GM19324 (cell line): ENCODE data around the gene ZNF480.
"Not testable (repeated sequence)": the region's sequence is repeated elsewhere in the genome, so short reads cannot be mapped to it uniquely, and the experiment has no call there.

Experiments used
- ATAC-seq: cut with Tn5 transposase; IDR thresholded peaks from one replicate; pipeline ENCODE4 v1.9.1; 2021; ENCODE audit warnings: mild to moderate bottlenecking, moderate library complexity; ENCODE audit not compliant: unreplicated experiment, low FRiP score

ZNF480 gene

DNA sequence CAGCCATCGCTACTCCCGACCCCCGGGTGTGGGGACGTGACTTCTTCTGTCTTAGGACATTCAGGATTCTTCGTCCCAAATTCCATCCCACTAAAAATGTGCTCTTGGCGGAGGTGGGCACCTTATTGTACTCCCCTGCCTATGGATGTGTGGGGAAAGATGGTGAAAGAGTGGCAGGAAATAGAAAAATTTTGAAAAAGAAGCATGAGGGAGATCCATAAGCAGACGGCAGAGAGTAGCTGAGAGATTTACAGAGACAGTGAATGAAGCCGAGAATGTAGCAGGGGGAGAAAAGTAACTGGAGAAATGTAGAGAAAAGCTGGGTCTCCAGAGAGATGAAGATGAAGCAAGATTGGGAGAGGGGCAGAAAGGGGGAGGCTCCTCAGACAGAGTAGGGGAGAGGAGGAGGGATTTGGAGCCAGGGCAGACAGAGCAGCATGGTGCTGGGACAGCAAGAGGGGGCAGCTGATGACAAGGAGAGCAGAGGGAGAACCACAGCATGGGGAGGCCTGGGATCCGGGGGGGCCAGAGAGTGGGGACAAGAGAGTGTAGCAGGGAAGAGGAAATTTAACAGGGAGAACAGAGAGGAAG, 39.9 kb downstream of the ZNF480 start:
- ATAC-seq, result no peak

DNA sequence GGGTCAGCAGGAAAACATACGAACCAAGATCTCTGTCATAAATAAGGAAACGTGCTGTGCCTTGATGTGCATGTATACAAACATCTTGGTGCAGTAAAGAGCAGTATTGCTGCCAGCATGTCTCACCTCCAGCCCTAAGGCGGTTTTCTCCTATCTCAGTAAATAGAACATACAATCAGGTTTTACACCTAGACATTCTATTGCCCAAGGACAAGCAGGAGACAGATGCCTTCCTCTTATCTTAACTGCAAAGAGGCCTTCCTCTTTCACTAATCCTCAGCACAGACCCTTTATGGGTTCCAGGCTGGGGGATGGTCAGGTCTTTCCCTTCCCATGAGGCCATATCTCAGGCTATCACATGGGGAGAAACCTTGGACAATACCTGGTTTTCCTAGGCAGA, 42.1 kb downstream of the ZNF480 start:
- not testable (repeated sequence) for ATAC-seq

DNA sequence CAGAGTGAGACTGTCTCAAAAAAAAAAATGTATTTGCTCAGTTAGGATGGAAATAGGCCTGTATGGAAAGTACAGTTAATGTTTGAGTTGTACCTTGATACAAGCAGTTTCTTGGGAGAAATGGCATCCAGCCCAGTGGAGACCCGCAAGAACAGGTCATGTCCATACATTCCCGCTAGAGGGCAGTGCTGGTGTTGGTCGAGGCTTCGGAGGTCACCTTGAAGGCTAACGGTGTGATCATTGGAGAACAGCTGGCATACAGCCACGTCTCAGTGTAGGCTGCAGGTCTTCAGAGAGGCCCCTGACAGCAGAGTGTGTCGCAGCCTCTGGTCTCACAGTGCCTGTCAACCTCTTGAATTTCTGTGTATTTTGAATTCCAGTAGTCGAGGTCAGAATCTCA, 46.6 kb downstream of the ZNF480 start:
- ATAC-seq, result no peak

DNA sequence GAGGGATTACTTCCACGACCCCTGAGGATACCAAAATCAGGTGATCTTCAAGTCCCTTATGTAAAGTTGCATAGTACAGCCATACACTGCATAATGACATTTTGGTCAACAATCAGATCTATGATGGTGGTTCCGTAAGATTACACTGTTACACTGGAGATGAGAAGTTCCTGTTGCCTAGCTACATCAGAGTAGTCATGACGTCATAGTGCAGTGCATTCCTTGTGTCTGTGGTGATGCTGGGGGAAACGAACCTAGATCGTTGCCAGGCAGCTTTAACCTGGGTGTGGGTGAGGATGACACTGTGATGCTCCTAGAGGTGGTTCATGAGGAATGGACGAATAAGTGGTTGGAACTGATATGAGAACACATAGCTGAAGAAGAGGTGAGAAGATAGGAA, 48.2 kb downstream of the ZNF480 start:
- ATAC-seq, result no peak

DNA sequence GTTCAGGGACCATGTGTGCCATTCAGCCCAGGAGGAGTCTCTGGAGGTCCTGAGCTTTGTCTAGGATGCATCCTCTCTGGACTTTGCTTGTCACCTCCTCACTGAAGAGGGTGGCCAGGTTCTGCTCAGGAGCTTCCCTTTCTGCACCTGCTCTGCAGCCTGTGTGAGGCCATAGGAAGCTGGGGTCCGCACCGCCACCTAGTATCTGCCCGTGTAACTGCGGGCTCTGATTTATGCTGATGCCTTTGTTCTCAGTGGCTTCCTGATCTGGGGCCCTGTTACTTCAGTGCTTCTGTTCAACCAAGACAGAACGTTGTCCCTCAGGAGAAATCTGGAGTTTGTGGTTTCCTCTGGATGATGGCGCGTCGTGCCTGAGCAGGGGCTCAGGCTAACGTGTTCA, 54.5 kb downstream of the ZNF480 start:
- no peak for ATAC-seq

DNA sequence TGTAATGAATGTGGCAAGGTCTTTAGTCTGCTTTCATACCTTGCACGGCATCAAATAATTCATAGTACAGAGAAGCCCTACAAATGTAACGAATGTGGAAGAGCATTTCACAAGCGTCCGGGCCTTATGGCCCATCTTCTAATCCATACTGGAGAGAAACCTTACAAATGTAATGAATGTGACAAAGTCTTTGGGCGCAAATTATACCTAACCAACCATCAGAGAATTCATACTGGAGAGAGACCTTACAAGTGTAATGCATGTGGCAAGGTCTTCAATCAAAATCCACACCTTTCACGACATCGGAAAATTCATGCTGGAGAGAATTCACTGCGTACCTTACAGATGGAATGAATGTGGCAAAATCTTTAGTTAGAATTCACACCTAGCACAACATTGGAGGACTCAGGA, 69.5 kb downstream of the ZNF480 start:
- no peak for ATAC-seq

DNA sequence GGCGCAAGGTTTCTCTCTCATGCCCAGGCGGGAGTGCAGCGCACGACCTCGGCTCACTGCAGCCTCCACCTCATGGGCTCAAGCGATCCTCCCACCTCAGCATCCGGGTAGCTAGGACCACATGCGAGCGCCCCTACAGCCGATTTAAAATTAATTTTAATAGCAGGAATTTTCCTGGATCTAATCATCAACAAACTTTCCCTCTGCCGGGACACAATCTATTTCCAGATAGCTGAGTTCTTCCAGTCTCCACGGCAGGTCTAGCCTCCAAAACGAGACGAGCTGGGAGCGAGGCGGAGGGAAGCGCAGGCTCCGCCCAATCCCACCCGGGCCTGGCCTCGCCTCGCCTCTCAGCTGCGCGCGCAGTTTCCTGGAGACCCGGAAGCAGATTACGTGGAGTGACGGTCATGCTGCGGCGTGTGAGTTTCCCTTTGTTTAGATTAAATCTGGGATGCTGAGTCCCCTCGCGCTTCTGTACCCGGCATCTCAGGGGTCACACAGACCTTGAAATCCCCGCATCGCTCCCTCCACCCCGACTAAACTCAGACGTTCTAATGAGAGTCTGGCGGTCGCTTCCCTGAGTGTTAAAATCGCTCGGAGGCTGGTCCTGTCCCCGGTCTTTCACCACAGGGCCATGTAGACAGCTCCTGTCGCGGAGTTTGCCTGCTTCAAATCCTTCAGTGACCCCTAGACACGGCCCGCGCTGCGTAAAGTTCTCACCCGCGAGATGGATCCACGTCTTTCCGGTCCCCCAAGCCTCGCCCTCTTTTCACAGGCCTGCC, 72.8 kb downstream of the ZNF480 start, which contains the start of gene ZNF880:
Gene ZNF880 (plus strand): TSS at position 365 of the 782 bp plus-strand sequence. CDS start 43 bp downstream, at position 408.
- no peak for ATAC-seq

DNA sequence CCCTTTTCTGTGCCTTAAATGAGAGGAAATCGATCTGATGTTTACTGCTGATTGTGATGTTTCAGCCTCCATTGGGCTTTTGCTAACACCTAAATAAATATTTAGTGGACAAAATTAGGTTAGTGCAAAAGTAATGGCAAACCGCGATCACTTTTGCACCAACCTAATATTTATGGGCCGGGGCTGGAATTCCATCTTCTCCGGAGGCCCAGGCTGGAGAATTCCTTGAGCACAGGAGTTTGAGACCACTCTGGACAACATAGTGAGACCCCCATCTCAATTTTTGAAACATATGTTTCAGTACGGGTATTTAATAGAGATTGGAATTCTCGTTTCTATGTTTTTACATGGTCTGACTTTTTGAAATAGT, 73.4 kb downstream of the ZNF480 start:
- no peak for ATAC-seq
